HG02678 (cell line): ENCODE measurements around the gene CNIH4.
"Not testable (repeated sequence)": the region's sequence is repeated elsewhere in the genome, so short reads cannot be mapped to it uniquely, and the experiment has no call there.

Source experiments
- ATAC-seq: cut with Tn5 transposase; IDR thresholded peaks from one replicate; pipeline ENCODE4 v1.9.1; 2021; ENCODE audit warnings: mild to moderate bottlenecking, moderate library complexity; ENCODE audit not compliant: unreplicated experiment

The CNIH4 gene

GRCh38 chr1:224393294-224393693 is 36.6 kb downstream of the CNIH4 start:
- no peak for ATAC-seq

- no peak for ATAC-seq
Observed at GRCh38 chr1:224399887-224400286, 43.2 kb downstream of the CNIH4 start.

GRCh38 chr1:224402472-224403036 is 45.9 kb downstream of the CNIH4 start:
- ATAC-seq, result no peak

- ATAC-seq, result no peak
Observed at GRCh38 chr1:224404916-224405603, 48.4 kb downstream of the CNIH4 start.

GRCh38 chr1:224405604-224405970 is 48.9 kb downstream of the CNIH4 start:
- ATAC-seq, result no peak

GRCh38 chr1:224406216-224406615 is 49.5 kb downstream of the CNIH4 start:
- ATAC-seq, result no peak

GRCh38 chr1:224407571-224408293 is 51.1 kb downstream of the CNIH4 start:
- ATAC-seq, result no peak

GRCh38 chr1:224408294-224408590 is 51.6 kb downstream of the CNIH4 start:
- ATAC-seq, result no peak

GRCh38 chr1:224411766-224412165 is 55.1 kb downstream of the CNIH4 start:
- ATAC-seq, result no peak

GRCh38 chr1:224420106-224420505 is 63.4 kb downstream of the CNIH4 start:
- ATAC-seq, result no peak

- ATAC-seq, result no peak
Observed at GRCh38 chr1:224425279-224425884, 68.7 kb downstream of the CNIH4 start.

- ATAC-seq, result not testable (repeated sequence)
Observed at GRCh38 chr1:224426869-224427268, 70.2 kb downstream of the CNIH4 start.

GRCh38 chr1:224427346-224427745 is 70.7 kb downstream of the CNIH4 start:
- no peak for ATAC-seq

GRCh38 chr1:224428713-224429112 is 72.0 kb downstream of the CNIH4 start:
- ATAC-seq, result not testable (repeated sequence)
